Sigmoid colon (tissue), 7 donors: ENCODE data around the gene JMJD6. TPM values are rescaled to one million over a fixed set of nuclear protein-coding genes. Genes with fewer than 3 reads are reported as not detected.
"Not testable (repeated sequence)": the region's sequence is repeated elsewhere in the genome, so short reads cannot be mapped to it uniquely, and the experiment has no call there.

Experiments
- DNase-seq: peaks from one replicate; pipeline ENCODE4 v3.0.0-alpha.2; 2019
- H3K27ac ChIP-seq, 4 donors: fragments of 200-600 bp; sonication (generic); one replicate each; pipeline ENCODE4 v1.5.1; 2016 to 2019; ENCODE audit warnings: mild to moderate bottlenecking in 1 of 4
- H3K27me3 ChIP-seq, 3 donors: fragments of 200-600 bp; sonication (generic); one replicate each; pipeline ENCODE4 v1.5.1; 2019; ENCODE audit warnings: mild to moderate bottlenecking in 1 of 3
- H3K36me3 ChIP-seq, 4 donors: fragments of 200-600 bp; sonication (generic); one replicate each; pipeline ENCODE4 v1.5.1; 2016 to 2019
- H3K4me1 ChIP-seq, 4 donors: fragments of 200-600 bp; sonication (generic); one replicate each; pipeline ENCODE4 v1.5.1; 2017 to 2019
- H3K4me3 ChIP-seq, 4 donors: fragments of 200-600 bp; sonication (generic); one replicate each; pipeline ENCODE4 v1.5.1; 2017 to 2019; ENCODE audit warnings: mild to moderate bottlenecking in 2 of 4, moderate library complexity in 1 of 4
- H3K9me3 ChIP-seq, 4 donors: fragments of 200-600 bp in 3 of 4; sonication (generic) in 3 of 4; one replicate each; pipeline versions ENCODE4 v1.5.1 to v1.6.1; 2013 to 2019
- CTCF ChIP-seq, 4 experiments: fragments of 450-650 bp in 3 of 4; fragments of 200-600 bp in 1 of 4; IDR thresholded peaks; one replicate each; pipeline ENCODE4 v1.5.1; 2016 to 2019; ENCODE audit warnings: antibody characterized with exemption in 4 of 4, mild to moderate bottlenecking in 3 of 4, moderate library complexity in 2 of 4
- EP300 ChIP-seq, 4 donors: sonication (generic); formaldehyde crosslinking; IDR thresholded peaks; one replicate each; pipeline ENCODE4 v1.6.1; 2017; ENCODE audit warnings: antibody characterized with exemption in 4 of 4
- POLR2A ChIP-seq, 2 donors: fragments of 450-650 bp; IDR thresholded peaks; one replicate each; pipeline ENCODE4 v1.6.1; 2016; ENCODE audit warnings: antibody characterized with exemption in 2 of 2, mild to moderate bottlenecking in 2 of 2, moderate library complexity in 2 of 2
- POLR2AphosphoS5 ChIP-seq, 4 donors: sonication (generic); formaldehyde crosslinking; IDR thresholded peaks; one replicate each; pipeline ENCODE4 v1.6.1; 2017; ENCODE audit warnings: antibody characterized with exemption in 4 of 4
- WGBS, 2 donors: extraction: QIAGEN DNeasy Blood & Tissue Kit; methylation state at CpG; one replicate each; pipeline ENCODE4 v1.1.7; 2013; 5-methylcytosine and 5-hydroxymethylcytosine counted together
- intact Hi-C: fragments of 100-400 bp; cut with DNase I; formaldehyde crosslinking; loops from one replicate; pipeline ENCODE4 v1.15.1; 2023
- polyA plus RNA-seq, 3 donors: library from polyadenylated mRNA; stranded (reverse); fragments of 200-250 nt; gene quantifications; one replicate each; pipeline ENCODE4 v1.2.3, GENCODE V29; 2013
- total RNA-seq, 4 donors: library from RNA; depleted of rRNA; stranded (reverse); fragments of >200 nt; gene quantifications; one replicate each; pipeline ENCODE4 v1.1.0, GENCODE V29; 2016
- donor health status: healthy with polysubstance abuse.
- donor health status: Bipolar disorder and iron deficiency.
- donor health status: healthy.

The JMJD6 gene
- total and polyA plus RNA-seq, 7 donors = 21.3 to 37.3 (median 24.8) TPM

- peak overlapping the region; percentile 88 to 98 (median 95) for H3K27ac ChIP-seq
- no peaks in the 10 kb centered on the region for H3K27me3 ChIP-seq
- H3K9me3 ChIP-seq = no peaks in the 10 kb centered on the region
- no peaks in the 10 kb centered on the region for H3K36me3 ChIP-seq
- peaks cover 0 to 95% (median 88%) of the 10 kb centered on the region in 4 donors for H3K4me1 ChIP-seq
- no peak for DNase-seq
- intact Hi-C loops = no loop called here
- TF ChIP-seq POLR2AphosphoS5 (IDR thresholded peaks at IDR 0.05) (no peak), EP300 (IDR thresholded peaks at IDR 0.05) (no peak), CTCF (IDR thresholded peaks at IDR 0.05) (no peak), POLR2A (IDR thresholded peaks at IDR 0.05) (no peak)
- no peak overlapping the region for H3K4me3 ChIP-seq
- 64 to 85% methylated on average over 2 of the region's 2 CpGs for WGBS, 2 donors
These were observed 24.3 kb downstream of the JMJD6 start for GRCh38 chr17:76702076-76702475.

- Histone ChIP-seq H3K4me3 (peak overlapping the region in 3 of 4 donors; percentile 6 to 41 (median 39)), H3K36me3 (no peaks in the 10 kb centered on the region), H3K4me1 (peaks cover 0 to 95% (median 88%) of the 10 kb centered on the region in 4 donors), H3K27ac (peak overlapping the region; percentile 88 to 98 (median 95)), H3K27me3 (no peaks in the 10 kb centered on the region), H3K9me3 (no peaks in the 10 kb centered on the region)
- DNase-seq = no peak
- TF ChIP-seq POLR2AphosphoS5 (IDR thresholded peaks at IDR 0.05) (no peak), POLR2A (IDR thresholded peaks at IDR 0.05) (no peak)
- WGBS, 2 donors = 80 to 82% methylated on average over 11 of the region's 11 CpGs
- intact Hi-C loops = no loop called here
These were observed 24.9 kb downstream of the JMJD6 start for GRCh38 chr17:76701471-76701967.

- peak; percentile 91 for DNase-seq
- TF ChIP-seq POLR2AphosphoS5 (IDR thresholded peaks at IDR 0.05) = peak; percentile 57 to 83 (median 74)
- TF ChIP-seq POLR2A (IDR thresholded peaks at IDR 0.05) = peak; percentile 22 to 49
- no peak for TF ChIP-seq EP300 (IDR thresholded peaks at IDR 0.05)
- no peak for TF ChIP-seq CTCF (IDR thresholded peaks at IDR 0.05)
- WGBS, 2 donors = 71 to 79% methylated on average over 33 of the region's 33 CpGs
- H3K36me3 ChIP-seq = no peaks in the 10 kb centered on the region
- no peaks in the 10 kb centered on the region for H3K27me3 ChIP-seq
- intact Hi-C loops = no loop called here
- H3K27ac ChIP-seq = peak overlapping the region; percentile 88 to 98 (median 95)
- H3K4me3 ChIP-seq = peak overlapping the region; percentile 6 to 41 (median 23)
- peaks cover 0 to 97% (median 92%) of the 10 kb centered on the region in 4 donors for H3K4me1 ChIP-seq
- no peaks in the 10 kb centered on the region for H3K9me3 ChIP-seq
These were observed 25.6 kb downstream of the JMJD6 start for GRCh38 chr17:76700617-76701470.

- Histone ChIP-seq H3K4me1 (peaks cover 0 to 97% (median 94%) of the 10 kb centered on the region in 4 donors), H3K27ac (peak overlapping the region; percentile 88 to 98 (median 95)), H3K9me3 (no peaks in the 10 kb centered on the region), H3K36me3 (no peaks in the 10 kb centered on the region), H3K4me3 (peak overlapping the region in 3 of 4 donors; percentile 6 to 41 (median 39)), H3K27me3 (no peaks in the 10 kb centered on the region)
- 76 to 84% methylated on average over 8 of the region's 8 CpGs for WGBS, 2 donors
- no peak for DNase-seq
- intact Hi-C loops = no loop called here
- TF ChIP-seq POLR2A (IDR thresholded peaks at IDR 0.05) = no peak
- TF ChIP-seq EP300 (IDR thresholded peaks at IDR 0.05) = no peak
- no peak for TF ChIP-seq CTCF (IDR thresholded peaks at IDR 0.05)
- no peak for TF ChIP-seq POLR2AphosphoS5 (IDR thresholded peaks at IDR 0.05)
These were observed 26.2 kb downstream of the JMJD6 start for GRCh38 chr17:76700270-76700616.

GRCh38 chr17:76698466-76698977 lies 27.9 kb downstream of the JMJD6 start:
- 92 to 94% methylated on average over 7 of the region's 7 CpGs for WGBS, 2 donors
- H3K9me3 ChIP-seq, H3K36me3 ChIP-seq, H3K27me3 ChIP-seq, intact Hi-C loops, H3K4me3 ChIP-seq, DNase-seq: not testable (repeated sequence)
- H3K27ac ChIP-seq = peak overlapping the region; percentile 88 to 98 (median 95)
- peaks cover 0 to 98% (median 93%) of the 10 kb centered on the region in 4 donors for H3K4me1 ChIP-seq
